ENCODE data around the gene HOXA3. TPM values are rescaled to one million over a fixed set of nuclear protein-coding genes. Genes with fewer than 3 reads are reported as not detected.
A peak's percentile ranks its signal among the peaks of the same experiment; 100 is the strongest.

HOXA3 gene
- total RNA-seq, 1 experiment from 2014 or later = not detected

DNA sequence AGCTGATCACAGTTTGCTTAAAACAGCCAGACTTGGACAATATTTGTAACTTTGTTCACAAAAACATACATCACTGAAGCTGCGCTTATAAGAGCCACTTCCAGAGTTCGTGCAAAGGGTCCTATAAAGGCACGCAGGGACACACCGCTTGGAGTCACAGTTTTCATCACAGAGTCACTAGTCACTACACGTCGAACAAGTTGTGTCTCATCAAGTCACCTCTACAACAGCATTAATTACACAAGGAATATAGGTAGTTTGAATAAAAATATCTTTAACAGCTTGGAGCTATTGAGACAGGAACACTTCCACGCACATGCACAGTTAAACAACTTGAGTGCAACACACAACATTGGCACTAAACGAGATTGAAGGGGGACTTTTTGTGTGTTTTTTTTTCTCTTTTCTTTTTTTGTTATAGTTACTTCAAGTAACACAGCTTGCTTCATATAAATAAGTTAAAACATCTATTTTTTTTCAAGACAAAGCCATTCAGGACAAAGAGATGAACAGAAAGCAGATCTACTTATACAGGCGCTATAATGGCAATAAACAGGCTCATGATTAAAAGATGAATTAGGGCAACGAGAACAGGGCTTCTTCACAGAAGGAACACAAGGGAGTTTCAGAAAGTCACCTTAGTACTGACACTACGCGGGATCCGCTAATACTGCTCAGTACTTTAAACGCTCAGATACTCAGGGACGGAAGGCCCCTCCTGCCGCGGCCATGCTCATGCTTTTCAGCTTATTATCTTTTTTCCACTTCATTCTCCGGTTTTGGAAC, 11.1 kb downstream of the HOXA3 start:
- no peaks in the 10 kb centered on the region; a peak in 1 of 7 replicates for H3K36me3 Mint-ChIP-seq (ENCODE audit: insufficient read depth in 1 of 3, low read depth in 3 of 3)
- peaks cover 4 to 19% of the 10 kb centered on the region in 2 experiments for H3K9me3 Mint-ChIP-seq

More for the DNA sequence above, 11.1 kb downstream of the HOXA3 start:
- H4K5ac ChIP-seq (ENCODE audit: insufficient read length, low read depth, low read length) = no peak overlapping the region
- no peak overlapping the region for H3K18ac ChIP-seq (ENCODE audit: insufficient read length, low read depth, low read length)
- no peak overlapping the region for H2BK5ac ChIP-seq (ENCODE audit: insufficient read length, low read length)
- no peak overlapping the region for H3K27ac ChIP-seq (ENCODE audit: insufficient read length, low read depth, low read length)
- WGBS (ENCODE audit: extremely low coverage, insufficient read length, low lambda C conversion rate) = no CpG with 5 or more reads among the region's 18 CpGs
- H3K4ac ChIP-seq (ENCODE audit: low read depth, low read length) = no peak overlapping the region
- no peaks in the 10 kb centered on the region for H3K79me1 ChIP-seq (ENCODE audit: insufficient read depth, low read depth, low read length, poor library complexity, severe bottlenecking)
- Mint-ChIP-seq H3K27ac (no peak overlapping the region), H3K27me3 (ENCODE audit: low read depth) (peaks cover 100% of the 10 kb centered on the region), H3K4me3 (peak overlapping the region in 1 of 2 experiments; percentile 50; a peak in 2 of 5 replicates), H3K4me1 (peaks cover 7 to 16% of the 10 kb centered on the region in 2 experiments)
- no peak overlapping the region for H2AFZ ChIP-seq (ENCODE audit: low read length)
- no peak overlapping the region for H3K4me2 ChIP-seq (ENCODE audit: insufficient read depth, insufficient read length, low read length)
- no peak overlapping the region for H2BK12ac ChIP-seq (ENCODE audit: insufficient read length, low read depth, low read length)
- no peak for DNase-seq
- TF ChIP-seq, protein P1, sequence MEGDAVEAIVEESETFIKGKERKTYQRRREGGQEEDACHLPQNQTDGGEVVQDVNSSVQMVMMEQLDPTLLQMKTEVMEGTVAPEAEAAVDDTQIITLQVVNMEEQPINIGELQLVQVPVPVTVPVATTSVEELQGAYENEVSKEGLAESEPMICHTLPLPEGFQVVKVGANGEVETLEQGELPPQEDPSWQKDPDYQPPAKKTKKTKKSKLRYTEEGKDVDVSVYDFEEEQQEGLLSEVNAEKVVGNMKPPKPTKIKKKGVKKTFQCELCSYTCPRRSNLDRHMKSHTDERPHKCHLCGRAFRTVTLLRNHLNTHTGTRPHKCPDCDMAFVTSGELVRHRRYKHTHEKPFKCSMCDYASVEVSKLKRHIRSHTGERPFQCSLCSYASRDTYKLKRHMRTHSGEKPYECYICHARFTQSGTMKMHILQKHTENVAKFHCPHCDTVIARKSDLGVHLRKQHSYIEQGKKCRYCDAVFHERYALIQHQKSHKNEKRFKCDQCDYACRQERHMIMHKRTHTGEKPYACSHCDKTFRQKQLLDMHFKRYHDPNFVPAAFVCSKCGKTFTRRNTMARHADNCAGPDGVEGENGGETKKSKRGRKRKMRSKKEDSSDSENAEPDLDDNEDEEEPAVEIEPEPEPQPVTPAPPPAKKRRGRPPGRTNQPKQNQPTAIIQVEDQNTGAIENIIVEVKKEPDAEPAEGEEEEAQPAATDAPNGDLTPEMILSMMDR (conservative IDR thresholded peaks at IDR 0.05) = no peak
- H2BK120ac ChIP-seq (ENCODE audit: low read depth, low read length, poor library complexity, severe bottlenecking) = no peak overlapping the region
- peaks cover 10% of the 10 kb centered on the region for H3K23me2 ChIP-seq (ENCODE audit: insufficient read length, low read depth, low read length, poor library complexity, severe bottlenecking)
- no peak overlapping the region for H3K14ac ChIP-seq (ENCODE audit: insufficient read depth, low read length)
- no peak overlapping the region for H4K91ac ChIP-seq (ENCODE audit: insufficient read length, low read depth, low read length)
- no peaks in the 10 kb centered on the region for H4K20me1 ChIP-seq (ENCODE audit: control insufficient read depth, insufficient read depth, insufficient read length)
- no peak overlapping the region for H3K23ac ChIP-seq (ENCODE audit: insufficient read length, low read depth, low read length)
- no peak overlapping the region for H2BK15ac ChIP-seq (ENCODE audit: low read depth, low read length)
- H4K8ac ChIP-seq (replicated peaks; ENCODE audit: insufficient read length, low read depth, low read length) = no peak overlapping the region
- no peak overlapping the region for H2BK20ac ChIP-seq (ENCODE audit: low read depth, low read length, poor library complexity, severe bottlenecking)
- peaks cover 98% of the 10 kb centered on the region for H3K27me3 ChIP-seq (ENCODE audit: insufficient read depth, low read length)
- H3T11ph ChIP-seq (ENCODE audit: low read length) = no peak overlapping the region
- no peak overlapping the region for H3K56ac ChIP-seq (ENCODE audit: insufficient read length, low read depth, low read length)
- no peak overlapping the region for H2AK5ac ChIP-seq (ENCODE audit: insufficient read length, low read length)
- H3K9me3 ChIP-seq (ENCODE audit: control insufficient read depth, low read depth, low read length) = no peaks in the 10 kb centered on the region
- H3K79me2 ChIP-seq (ENCODE audit: insufficient read depth, low read length) = no peaks in the 10 kb centered on the region
- H3K4me1 ChIP-seq (ENCODE audit: insufficient read depth, low read length) = no peaks in the 10 kb centered on the region
- H3K9ac ChIP-seq (ENCODE audit: extremely low read depth, insufficient read length, low read length) = no peak overlapping the region

Data from H9 (cell line).